ENCODE measurements around the gene PLPPR3.

DNA sequence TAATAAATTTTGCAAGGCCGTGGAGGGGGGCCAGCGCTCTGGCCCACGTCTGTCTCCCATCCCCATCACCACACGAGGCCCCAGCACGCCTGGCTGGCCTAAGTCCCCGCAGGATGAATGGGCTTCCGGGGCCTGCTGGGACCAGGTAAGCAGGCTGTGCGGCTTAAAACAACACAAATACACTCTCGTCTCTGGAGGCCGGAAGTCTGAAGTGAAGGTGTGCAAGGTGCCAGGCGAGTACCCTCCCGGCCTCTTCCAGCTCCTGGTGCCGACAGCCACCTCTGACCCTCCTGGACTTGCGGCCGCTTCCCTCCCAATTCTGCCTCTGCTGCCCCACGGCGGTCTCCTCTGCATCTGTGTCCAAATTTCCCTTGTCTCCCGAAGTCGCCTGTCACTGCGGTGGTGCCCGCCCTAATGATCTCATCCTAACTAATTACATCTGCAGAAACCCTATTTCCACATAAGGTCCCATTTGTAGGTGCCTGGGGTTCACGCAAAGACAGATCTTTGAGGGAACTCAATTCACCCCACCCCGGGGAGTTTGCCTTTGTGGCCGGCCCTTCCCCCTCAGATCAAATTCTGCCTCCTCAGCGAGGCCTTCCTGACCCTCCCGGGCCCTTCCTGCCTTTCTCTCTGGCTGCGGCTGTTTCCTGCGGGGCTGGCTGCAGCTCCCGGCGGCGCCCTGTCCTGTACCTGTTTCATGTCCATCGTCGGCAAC, 32.6 kb downstream of the PLPPR3 start:
- TF ChIP-seq, protein P1, sequence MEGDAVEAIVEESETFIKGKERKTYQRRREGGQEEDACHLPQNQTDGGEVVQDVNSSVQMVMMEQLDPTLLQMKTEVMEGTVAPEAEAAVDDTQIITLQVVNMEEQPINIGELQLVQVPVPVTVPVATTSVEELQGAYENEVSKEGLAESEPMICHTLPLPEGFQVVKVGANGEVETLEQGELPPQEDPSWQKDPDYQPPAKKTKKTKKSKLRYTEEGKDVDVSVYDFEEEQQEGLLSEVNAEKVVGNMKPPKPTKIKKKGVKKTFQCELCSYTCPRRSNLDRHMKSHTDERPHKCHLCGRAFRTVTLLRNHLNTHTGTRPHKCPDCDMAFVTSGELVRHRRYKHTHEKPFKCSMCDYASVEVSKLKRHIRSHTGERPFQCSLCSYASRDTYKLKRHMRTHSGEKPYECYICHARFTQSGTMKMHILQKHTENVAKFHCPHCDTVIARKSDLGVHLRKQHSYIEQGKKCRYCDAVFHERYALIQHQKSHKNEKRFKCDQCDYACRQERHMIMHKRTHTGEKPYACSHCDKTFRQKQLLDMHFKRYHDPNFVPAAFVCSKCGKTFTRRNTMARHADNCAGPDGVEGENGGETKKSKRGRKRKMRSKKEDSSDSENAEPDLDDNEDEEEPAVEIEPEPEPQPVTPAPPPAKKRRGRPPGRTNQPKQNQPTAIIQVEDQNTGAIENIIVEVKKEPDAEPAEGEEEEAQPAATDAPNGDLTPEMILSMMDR (IDR thresholded peaks at IDR 0.05 in 4 of 5, conservative IDR thresholded peaks at IDR 0.05 in 1 of 5) = no peak
- no peak for TF ChIP-seq POLR2A (IDR thresholded peaks at IDR 0.05)

Data from gastrocnemius medialis (tissue), 4 donors.